Lower leg skin (tissue), 4 donors: ENCODE measurements around the gene MFSD2B. TPM values are rescaled to one million over a fixed set of nuclear protein-coding genes. Genes with fewer than 3 reads are reported as not detected.
A peak's percentile ranks its signal among the peaks of the same experiment; 100 is the strongest.
"Not testable (repeated sequence)": the region's sequence is repeated elsewhere in the genome, so short reads cannot be mapped to it uniquely, and the experiment has no call there.

ENCODE experiments used
- DNase-seq, 2 donors: peaks; one replicate each; pipeline ENCODE4 v3.0.0-alpha.2; 2019; ENCODE audit warnings: low spot score in 2 of 2
- H3K4me3 ChIP-seq: fragments of 200-600 bp; sonication (generic); 2 replicates; pipeline ENCODE4 v1.5.1; 2017; ENCODE audit warnings: mild to moderate bottlenecking, low read depth; ENCODE audit not compliant: poor library complexity, severe bottlenecking
- CTCF ChIP-seq, 3 donors: fragments of 450-650 bp; IDR thresholded peaks; one replicate each; pipeline ENCODE4 v1.5.1; 2016; ENCODE audit warnings: antibody characterized with exemption in 3 of 3, mild to moderate bottlenecking in 3 of 3, moderate library complexity in 2 of 3
- POLR2A ChIP-seq, 2 donors: fragments of 450-650 bp; IDR thresholded peaks; one replicate each; pipeline ENCODE4 v1.6.1; 2016 to 2017; ENCODE audit warnings: antibody characterized with exemption in 2 of 2, mild to moderate bottlenecking in 1 of 2, moderate library complexity in 1 of 2
- WGBS, 2 donors: methylation state at CpG; one replicate each; pipeline ENCODE4 v1.1.5; 2018; 5-methylcytosine and 5-hydroxymethylcytosine counted together
- intact Hi-C: fragments of 100-400 bp; cut with DNase I; formaldehyde crosslinking; loops from one replicate; pipeline ENCODE4 v1.15.0; 2023; ENCODE audit warnings: low total_unique reads
- total RNA-seq, 4 donors: library from RNA; depleted of rRNA; stranded (reverse); fragments of >200 nt; gene quantifications; one replicate each; pipeline ENCODE4 v1.1.0, GENCODE V29; 2016

Gene MFSD2B
- total RNA-seq, 4 donors from 2014 or later: 0.34 TPM; not detected in 3

- peak in 1 of 2 donors; percentile 81 for DNase-seq
- intact Hi-C loops: no loop called here
- no peak for TF ChIP-seq POLR2A (IDR thresholded peaks at IDR 0.05)
- no peak for TF ChIP-seq CTCF (IDR thresholded peaks at IDR 0.05)
- H3K4me3 ChIP-seq: no peak overlapping the region
- 51 to 63% methylated on average over 20 to 36 of the region's 37 CpGs for whole genome bisulfite sequencing, 2 donors
These were observed 778 bp downstream of the MFSD2B start for GRCh38 chr2:24010477-24011249.

- peak in 1 of 2 donors; percentile 62 for DNase-seq
- TF ChIP-seq CTCF (IDR thresholded peaks at IDR 0.05) (no peak), POLR2A (IDR thresholded peaks at IDR 0.05) (no peak)
- 80% methylated on average over 7 of the region's 7 CpGs for WGBS, 2 donors
- intact Hi-C loops: no loop called here
- no peak overlapping the region for H3K4me3 ChIP-seq
These were observed 1.6 kb downstream of the MFSD2B start for GRCh38 chr2:24011250-24012104.

DNA sequence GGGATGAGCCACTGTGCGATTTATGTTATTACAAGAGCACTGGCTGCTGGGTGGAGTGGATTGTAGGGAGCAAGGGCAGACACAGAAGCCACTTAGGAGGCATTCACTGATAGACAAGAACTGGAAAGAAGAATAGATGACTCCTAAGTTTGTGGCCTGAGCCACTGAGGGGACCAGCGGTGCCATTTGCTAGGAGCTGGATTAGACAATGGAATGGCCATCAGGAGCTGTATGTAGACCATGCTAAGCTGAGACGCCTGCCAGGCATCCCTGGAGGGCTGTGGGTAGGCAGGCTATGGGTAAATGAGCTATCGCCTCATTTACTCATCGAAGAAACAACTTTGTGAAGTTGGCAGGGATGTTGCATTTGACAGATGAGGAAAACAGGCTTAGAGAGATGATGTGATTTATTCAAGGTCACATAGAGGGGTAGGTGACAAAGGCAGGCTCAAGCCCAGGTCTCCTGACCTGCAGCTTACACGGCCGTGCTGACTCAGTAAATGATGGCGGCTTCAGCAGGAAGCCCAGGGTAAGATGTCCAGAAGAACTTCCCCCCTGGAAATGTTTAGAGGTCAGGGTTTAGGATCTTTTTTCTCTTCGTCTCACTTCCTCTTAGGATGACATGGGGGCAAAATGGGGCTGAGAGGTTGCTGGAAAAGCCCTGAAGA lies 2.8 kb downstream of the MFSD2B start:
- 74 to 83% methylated on average over 9 of the region's 9 CpGs for WGBS, 2 donors
- intact Hi-C loops: no loop called here
- TF ChIP-seq POLR2A (IDR thresholded peaks at IDR 0.05): no peak
- TF ChIP-seq CTCF (IDR thresholded peaks at IDR 0.05): no peak

GRCh38 chr2:24014902-24015301 lies 5.0 kb downstream of the MFSD2B start:
- H3K4me3 ChIP-seq, intact Hi-C loops: not testable (repeated sequence)
- peak in 1 of 2 donors; percentile 32 for DNase-seq
- WGBS, 2 donors: 88 to 94% methylated on average over 6 of the region's 6 CpGs

More for the DNA sequence above, 2.8 kb downstream of the MFSD2B start:
- H3K4me3 ChIP-seq: no peak overlapping the region
- DNase-seq: peak in 1 of 2 donors; percentile 58

DNA sequence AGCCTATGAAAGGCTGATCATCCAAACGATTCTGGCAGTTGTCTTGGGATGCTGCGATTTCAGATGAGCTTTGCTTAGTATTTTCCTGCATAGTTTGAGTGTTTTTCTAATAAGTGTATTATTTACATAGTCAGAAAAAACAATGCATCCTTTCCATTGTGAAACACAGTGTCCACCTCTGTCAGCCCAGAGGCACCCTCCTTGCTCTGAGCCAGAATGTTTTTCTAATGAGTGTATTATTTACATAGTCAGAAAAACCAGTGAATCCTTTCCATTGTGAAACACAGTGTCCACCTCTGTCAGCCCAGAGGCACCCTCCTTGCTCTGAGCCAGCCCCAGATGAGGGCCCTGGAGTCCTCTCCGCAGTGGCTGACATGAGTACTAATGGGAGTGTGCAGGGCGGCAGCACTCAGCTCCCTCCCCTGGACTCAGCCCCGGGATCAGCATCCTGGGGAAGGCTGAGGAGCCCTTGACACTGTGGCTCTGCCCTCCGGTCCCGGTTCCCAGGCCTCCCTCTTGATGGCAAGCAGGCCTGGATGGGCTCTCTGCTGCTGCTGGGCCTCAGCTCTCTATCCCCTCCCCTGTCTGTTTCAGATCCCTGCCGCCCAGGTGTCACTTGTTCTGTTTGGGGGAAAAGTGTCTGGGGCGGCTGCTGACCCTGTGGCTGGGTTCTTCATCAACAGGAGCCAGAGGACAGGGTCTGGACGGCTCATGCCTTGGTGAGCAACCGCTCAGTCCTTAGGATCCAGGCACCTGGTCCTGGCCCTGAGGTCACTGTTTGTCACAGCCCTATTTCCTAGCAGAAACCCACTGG lies 5.9 kb downstream of the MFSD2B start:
- TF ChIP-seq CTCF (IDR thresholded peaks at IDR 0.05) (no peak), POLR2A (IDR thresholded peaks at IDR 0.05) (no peak)
- 73 to 85% methylated on average over 9 to 10 of the region's 11 CpGs for WGBS, 2 donors
- DNase-seq: peak in 1 of 2 donors; percentile 84
- H3K4me3 ChIP-seq: no peak overlapping the region
- intact Hi-C loops: no loop called here
